Measurements from ENCODE around the gene DMRTA1. TPM values are rescaled to one million over a fixed set of nuclear protein-coding genes. Genes with fewer than 3 reads are reported as not detected.
A peak's percentile ranks its signal among the peaks of the same experiment; 100 is the strongest.

The DMRTA1 gene
- total RNA-seq, 1 experiment from 2014 or later: 1.5 TPM

DNA sequence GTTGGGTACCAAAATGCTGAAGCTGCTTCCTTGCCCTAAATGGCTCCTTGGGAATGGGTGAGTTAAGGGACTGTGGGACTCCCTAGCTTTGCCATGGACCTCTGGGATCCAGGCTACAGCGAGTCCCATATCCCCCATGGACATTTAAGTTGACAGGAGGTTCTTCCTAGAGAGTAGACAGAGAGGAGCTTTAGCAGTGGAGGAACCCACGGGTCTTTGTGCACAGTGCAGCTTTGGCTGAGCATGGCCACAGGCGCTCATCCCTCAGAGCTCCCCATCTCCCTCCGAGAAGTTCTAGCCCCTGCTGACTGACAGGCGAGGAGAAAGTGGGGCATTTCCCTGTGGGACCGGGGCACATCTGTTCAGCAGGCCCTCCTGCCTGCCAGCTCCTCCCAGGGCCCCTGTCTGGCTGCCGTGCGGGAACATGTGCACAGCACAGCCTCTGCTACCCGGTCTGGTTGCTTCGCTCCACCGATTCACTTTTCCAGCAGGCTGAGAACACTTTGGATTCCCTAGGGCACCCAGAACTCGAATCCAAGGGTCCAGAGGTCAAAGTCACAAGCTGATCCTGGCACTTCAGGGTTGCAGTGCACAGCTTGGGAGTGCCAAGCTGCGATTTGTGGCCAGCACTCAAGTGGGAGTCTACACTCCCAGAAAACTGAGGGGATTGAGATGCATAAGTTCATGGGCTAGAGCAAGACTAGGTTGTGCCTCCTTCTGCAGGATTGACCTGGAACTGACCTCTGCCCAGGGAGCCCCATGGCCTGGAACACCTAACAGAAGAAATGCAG is 40.6 kb upstream of the DMRTA1 start:
- ATAC-seq: no peak
- no peak for DNase-seq
- Histone ChIP-seq H2AFZ (ENCODE audit: low read length) (no peak overlapping the region), H3K9me3 (ENCODE audit: low read length) (no peaks in the 10 kb centered on the region), H3K27me3 (ENCODE audit: low read length) (no peaks in the 10 kb centered on the region), H3K9me2 (replicated peaks; ENCODE audit: low read length) (no peaks in the 10 kb centered on the region), H3K36me3 (ENCODE audit: low read depth, low read length) (no peaks in the 10 kb centered on the region), H3K27ac (ENCODE audit: low read length) (no peak overlapping the region), H3K4me3 (ENCODE audit: low read length) (no peak overlapping the region), H3K4me1 (ENCODE audit: insufficient read depth, low read length) (no peaks in the 10 kb centered on the region), H4K20me1 (ENCODE audit: low read length) (no peaks in the 10 kb centered on the region), H3K4me2 (ENCODE audit: low read length) (no peak overlapping the region), H3K9ac (ENCODE audit: low read length) (no peak overlapping the region), H3F3A (ENCODE audit: low read length, unreplicated experiment) (no peaks in the 10 kb centered on the region), H3K79me2 (ENCODE audit: low read length) (no peaks in the 10 kb centered on the region)
- BruUV-seq (replicated peaks): no TSS peak
- TF ChIP-seq EZH2 (IDR thresholded peaks at IDR 0.05; ENCODE audit: low read length, unreplicated experiment) (no peak), EZH2phosphoT487 (IDR thresholded peaks at IDR 0.05; ENCODE audit: borderline replicate concordance, low read length) (no peak)
- TF ChIP-seq, protein P1, sequence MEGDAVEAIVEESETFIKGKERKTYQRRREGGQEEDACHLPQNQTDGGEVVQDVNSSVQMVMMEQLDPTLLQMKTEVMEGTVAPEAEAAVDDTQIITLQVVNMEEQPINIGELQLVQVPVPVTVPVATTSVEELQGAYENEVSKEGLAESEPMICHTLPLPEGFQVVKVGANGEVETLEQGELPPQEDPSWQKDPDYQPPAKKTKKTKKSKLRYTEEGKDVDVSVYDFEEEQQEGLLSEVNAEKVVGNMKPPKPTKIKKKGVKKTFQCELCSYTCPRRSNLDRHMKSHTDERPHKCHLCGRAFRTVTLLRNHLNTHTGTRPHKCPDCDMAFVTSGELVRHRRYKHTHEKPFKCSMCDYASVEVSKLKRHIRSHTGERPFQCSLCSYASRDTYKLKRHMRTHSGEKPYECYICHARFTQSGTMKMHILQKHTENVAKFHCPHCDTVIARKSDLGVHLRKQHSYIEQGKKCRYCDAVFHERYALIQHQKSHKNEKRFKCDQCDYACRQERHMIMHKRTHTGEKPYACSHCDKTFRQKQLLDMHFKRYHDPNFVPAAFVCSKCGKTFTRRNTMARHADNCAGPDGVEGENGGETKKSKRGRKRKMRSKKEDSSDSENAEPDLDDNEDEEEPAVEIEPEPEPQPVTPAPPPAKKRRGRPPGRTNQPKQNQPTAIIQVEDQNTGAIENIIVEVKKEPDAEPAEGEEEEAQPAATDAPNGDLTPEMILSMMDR (conservative IDR thresholded peaks at IDR 0.05; ENCODE audit: low read depth, low read length): no peak
- ChIA-PET CTCF (no interaction called here), POLR2A (ENCODE audit: unreplicated experiment) (interaction anchor here (0.6 kb wide), 1 partner anchor 90 kb away, joined by 3 read pairs; no protein-coding TSS in a partner anchor)
- intact Hi-C loops (cut with micrococcal nuclease): no loop called here

DNA sequence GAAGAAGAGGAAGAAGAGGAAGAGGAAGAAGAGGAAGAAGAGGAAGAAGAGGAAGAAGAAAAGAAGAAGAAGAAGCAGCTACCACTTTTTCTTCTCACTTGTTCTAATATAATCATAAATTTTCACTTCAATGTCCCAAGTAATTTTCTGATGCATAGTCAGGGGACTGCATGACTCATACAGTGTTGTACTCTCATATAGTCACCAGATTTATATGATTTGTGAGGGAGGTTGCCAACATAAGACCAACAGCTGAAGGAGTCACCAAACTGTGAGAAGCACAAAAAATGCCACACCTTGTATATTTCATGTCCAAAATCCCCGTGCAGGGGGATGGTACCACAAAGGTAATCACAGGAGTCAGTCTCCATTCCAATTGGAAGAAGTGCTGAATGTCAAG is 32.7 kb upstream of the DMRTA1 start:
- Histone ChIP-seq H3K9ac (ENCODE audit: low read length) (no peak overlapping the region; the same call in 1 of the 2 replicates), H4K20me1 (ENCODE audit: low read length) (no peaks in the 10 kb centered on the region), H3K27ac (ENCODE audit: low read length) (peak overlapping the region; percentile 53), H3K27me3 (ENCODE audit: low read length) (no peaks in the 10 kb centered on the region), H3K79me2 (ENCODE audit: low read length) (no peaks in the 10 kb centered on the region), H3K36me3 (ENCODE audit: low read depth, low read length) (no peaks in the 10 kb centered on the region), H3K9me3 (ENCODE audit: low read length) (no peaks in the 10 kb centered on the region), H3K4me1 (ENCODE audit: insufficient read depth, low read length) (peaks cover 41% of the 10 kb centered on the region), H3K4me3 (ENCODE audit: low read length) (no peak overlapping the region), H3K9me2 (replicated peaks; ENCODE audit: low read length) (no peaks in the 10 kb centered on the region), H3K4me2 (ENCODE audit: low read length) (peak overlapping the region; percentile 44), H2AFZ (ENCODE audit: low read length) (no peak overlapping the region), H3F3A (ENCODE audit: low read length, unreplicated experiment) (peaks cover 5% of the 10 kb centered on the region)
- TF ChIP-seq EZH2phosphoT487 (IDR thresholded peaks at IDR 0.05; ENCODE audit: borderline replicate concordance, low read length) (no peak), EZH2 (IDR thresholded peaks at IDR 0.05; ENCODE audit: low read length, unreplicated experiment) (no peak)
- TF ChIP-seq, protein P1 (conservative IDR thresholded peaks at IDR 0.05; ENCODE audit: low read depth, low read length): no peak
- BruUV-seq (replicated peaks): no TSS peak
- peak; percentile 75 for DNase-seq
- ATAC-seq: peak; percentile 76
- POLR2A ChIA-PET (ENCODE audit: unreplicated experiment): no interaction called here
- intact Hi-C loops (cut with micrococcal nuclease): no loop called here
- CTCF ChIA-PET: no interaction called here

All from PC-3 (cell line).